ENCODE results near the gene PARP16.
A peak's percentile ranks its signal among the peaks of the same experiment; 100 is the strongest.

DNA sequence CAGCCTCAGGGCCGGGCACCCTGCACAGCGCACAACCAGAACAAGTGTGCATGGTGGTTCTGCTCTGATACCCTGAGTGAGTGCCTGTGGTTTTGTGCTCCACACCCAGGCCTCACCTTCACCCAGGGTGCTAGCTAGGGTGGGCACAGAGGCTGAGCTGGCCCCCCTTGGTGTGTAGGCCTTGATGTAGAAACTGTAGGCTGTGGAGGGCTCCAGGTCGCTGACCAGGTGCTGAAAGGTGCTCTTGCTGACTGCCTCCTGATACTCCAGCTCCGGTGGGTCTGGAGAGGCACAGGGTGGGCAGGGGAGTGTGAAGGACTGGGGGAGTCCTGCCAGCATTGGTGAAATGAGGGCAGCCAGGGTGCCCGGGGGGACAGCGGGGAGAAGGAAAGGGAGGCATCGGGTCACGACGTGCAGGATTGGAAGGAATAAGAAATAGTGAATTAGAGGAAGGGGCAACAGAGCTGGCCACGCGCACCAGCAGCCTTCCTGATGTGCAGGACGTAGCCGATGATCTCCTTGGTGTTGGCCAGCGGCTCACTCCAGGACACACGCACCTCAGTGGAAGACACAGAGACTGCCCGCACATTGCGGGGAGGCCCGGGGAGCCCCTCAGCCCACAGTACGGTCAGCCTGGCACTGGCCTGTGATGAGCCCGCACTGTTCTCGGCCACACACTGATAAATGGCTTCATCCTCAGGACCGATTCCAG, 44.4 kb upstream of the PARP16 start:
- TF ChIP-seq, protein P1, sequence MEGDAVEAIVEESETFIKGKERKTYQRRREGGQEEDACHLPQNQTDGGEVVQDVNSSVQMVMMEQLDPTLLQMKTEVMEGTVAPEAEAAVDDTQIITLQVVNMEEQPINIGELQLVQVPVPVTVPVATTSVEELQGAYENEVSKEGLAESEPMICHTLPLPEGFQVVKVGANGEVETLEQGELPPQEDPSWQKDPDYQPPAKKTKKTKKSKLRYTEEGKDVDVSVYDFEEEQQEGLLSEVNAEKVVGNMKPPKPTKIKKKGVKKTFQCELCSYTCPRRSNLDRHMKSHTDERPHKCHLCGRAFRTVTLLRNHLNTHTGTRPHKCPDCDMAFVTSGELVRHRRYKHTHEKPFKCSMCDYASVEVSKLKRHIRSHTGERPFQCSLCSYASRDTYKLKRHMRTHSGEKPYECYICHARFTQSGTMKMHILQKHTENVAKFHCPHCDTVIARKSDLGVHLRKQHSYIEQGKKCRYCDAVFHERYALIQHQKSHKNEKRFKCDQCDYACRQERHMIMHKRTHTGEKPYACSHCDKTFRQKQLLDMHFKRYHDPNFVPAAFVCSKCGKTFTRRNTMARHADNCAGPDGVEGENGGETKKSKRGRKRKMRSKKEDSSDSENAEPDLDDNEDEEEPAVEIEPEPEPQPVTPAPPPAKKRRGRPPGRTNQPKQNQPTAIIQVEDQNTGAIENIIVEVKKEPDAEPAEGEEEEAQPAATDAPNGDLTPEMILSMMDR (conservative IDR thresholded peaks at IDR 0.05; ENCODE audit: low read depth in 2 of 2), result no peak
- TF ChIP-seq EZH2phosphoT487 (IDR thresholded peaks at IDR 0.05; ENCODE audit: unreplicated experiment) (no peak), EZH2 (IDR thresholded peaks at IDR 0.05; ENCODE audit: low read depth, unreplicated experiment) (no peak), POLR2AphosphoS5 (IDR thresholded peaks at IDR 0.05; ENCODE audit: low read depth) (no peak), JUNB (IDR thresholded peaks at IDR 0.05; ENCODE audit: unreplicated experiment) (no peak), NANOG (IDR thresholded peaks at IDR 0.05; ENCODE audit: borderline replicate concordance) (no peak), ZNF331 (CRISPR knock-in tag; IDR thresholded peaks at IDR 0.05; ENCODE audit: low read depth) (no peak), CREB1 (CRISPR knock-in tag; IDR thresholded peaks at IDR 0.05; ENCODE audit: low read depth) (no peak), STAT1 (IDR thresholded peaks at IDR 0.05; ENCODE audit: unreplicated experiment) (no peak)
- TF ChIP-seq, protein P2, sequence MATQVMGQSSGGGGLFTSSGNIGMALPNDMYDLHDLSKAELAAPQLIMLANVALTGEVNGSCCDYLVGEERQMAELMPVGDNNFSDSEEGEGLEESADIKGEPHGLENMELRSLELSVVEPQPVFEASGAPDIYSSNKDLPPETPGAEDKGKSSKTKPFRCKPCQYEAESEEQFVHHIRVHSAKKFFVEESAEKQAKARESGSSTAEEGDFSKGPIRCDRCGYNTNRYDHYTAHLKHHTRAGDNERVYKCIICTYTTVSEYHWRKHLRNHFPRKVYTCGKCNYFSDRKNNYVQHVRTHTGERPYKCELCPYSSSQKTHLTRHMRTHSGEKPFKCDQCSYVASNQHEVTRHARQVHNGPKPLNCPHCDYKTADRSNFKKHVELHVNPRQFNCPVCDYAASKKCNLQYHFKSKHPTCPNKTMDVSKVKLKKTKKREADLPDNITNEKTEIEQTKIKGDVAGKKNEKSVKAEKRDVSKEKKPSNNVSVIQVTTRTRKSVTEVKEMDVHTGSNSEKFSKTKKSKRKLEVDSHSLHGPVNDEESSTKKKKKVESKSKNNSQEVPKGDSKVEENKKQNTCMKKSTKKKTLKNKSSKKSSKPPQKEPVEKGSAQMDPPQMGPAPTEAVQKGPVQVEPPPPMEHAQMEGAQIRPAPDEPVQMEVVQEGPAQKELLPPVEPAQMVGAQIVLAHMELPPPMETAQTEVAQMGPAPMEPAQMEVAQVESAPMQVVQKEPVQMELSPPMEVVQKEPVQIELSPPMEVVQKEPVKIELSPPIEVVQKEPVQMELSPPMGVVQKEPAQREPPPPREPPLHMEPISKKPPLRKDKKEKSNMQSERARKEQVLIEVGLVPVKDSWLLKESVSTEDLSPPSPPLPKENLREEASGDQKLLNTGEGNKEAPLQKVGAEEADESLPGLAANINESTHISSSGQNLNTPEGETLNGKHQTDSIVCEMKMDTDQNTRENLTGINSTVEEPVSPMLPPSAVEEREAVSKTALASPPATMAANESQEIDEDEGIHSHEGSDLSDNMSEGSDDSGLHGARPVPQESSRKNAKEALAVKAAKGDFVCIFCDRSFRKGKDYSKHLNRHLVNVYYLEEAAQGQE (IDR thresholded peaks at IDR 0.05; ENCODE audit: unreplicated experiment), result peak; percentile 70
- TF ChIP-seq, protein P3, sequence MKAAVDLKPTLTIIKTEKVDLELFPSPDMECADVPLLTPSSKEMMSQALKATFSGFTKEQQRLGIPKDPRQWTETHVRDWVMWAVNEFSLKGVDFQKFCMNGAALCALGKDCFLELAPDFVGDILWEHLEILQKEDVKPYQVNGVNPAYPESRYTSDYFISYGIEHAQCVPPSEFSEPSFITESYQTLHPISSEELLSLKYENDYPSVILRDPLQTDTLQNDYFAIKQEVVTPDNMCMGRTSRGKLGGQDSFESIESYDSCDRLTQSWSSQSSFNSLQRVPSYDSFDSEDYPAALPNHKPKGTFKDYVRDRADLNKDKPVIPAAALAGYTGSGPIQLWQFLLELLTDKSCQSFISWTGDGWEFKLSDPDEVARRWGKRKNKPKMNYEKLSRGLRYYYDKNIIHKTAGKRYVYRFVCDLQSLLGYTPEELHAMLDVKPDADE (IDR thresholded peaks at IDR 0.05), result no peak
